GM23338 (cell line): ENCODE measurements around the gene RALGPS1. TPM values are rescaled to one million over a fixed set of nuclear protein-coding genes. Genes with fewer than 3 reads are reported as not detected.

ENCODE experiments used
- ATAC-seq: fragments of 200-7000 bp; cut with Tn5 transposase; 3 replicates; pipeline ENCODE4 v1.9.1; 2020
- DNase-seq: peaks from one replicate; pipeline ENCODE4 v3.0.0-alpha.2; 2015; ENCODE audit warnings: low spot score
- H2AFZ ChIP-seq: fragments of 200-600 bp; sonication (generic); 2 replicates; pipeline ENCODE4 v1.8.0; 2016; ENCODE audit warnings: antibody characterized with exemption, mild to moderate bottlenecking, moderate library complexity
- H3F3A ChIP-seq: fragments of 200-600 bp; sonication (generic); replicated peaks from 2 replicates; pipeline ENCODE4 v1.8.0; 2017; ENCODE audit warnings: antibody characterized with exemption, mixed run types, low read depth
- H3K27ac ChIP-seq: fragments of 200-600 bp; sonication (generic); 2 replicates; pipeline ENCODE4 v1.6.1; 2016; ENCODE audit warnings: low read depth
- H3K27me3 ChIP-seq: fragments of 200-600 bp; sonication (generic); 2 replicates; pipeline ENCODE4 v1.8.0; 2016; ENCODE audit warnings: mild to moderate bottlenecking, mixed run types, moderate library complexity; ENCODE audit not compliant: insufficient read depth
- H3K36me3 ChIP-seq: fragments of 200-600 bp; sonication (generic); 2 replicates; pipeline ENCODE4 v1.8.0; 2016; ENCODE audit warnings: mild to moderate bottlenecking; ENCODE audit not compliant: insufficient read depth
- H3K4me1 ChIP-seq: fragments of 200-600 bp; sonication (generic); 2 replicates; pipeline ENCODE4 v1.8.0; 2016; ENCODE audit warnings: mild to moderate bottlenecking, moderate library complexity; ENCODE audit not compliant: insufficient read depth
- H3K4me2 ChIP-seq: fragments of 200-600 bp; sonication (generic); 2 replicates; pipeline ENCODE4 v1.7.1; 2017; ENCODE audit warnings: mixed run types
- H3K4me3 ChIP-seq: fragments of 200-600 bp; sonication (generic); 2 replicates; pipeline ENCODE4 v1.6.1; 2016; ENCODE audit warnings: mixed run types
- H3K79me2 ChIP-seq: fragments of 200-600 bp; sonication (generic); replicated peaks from 2 replicates; pipeline ENCODE4 v1.8.0; 2017; ENCODE audit warnings: mild to moderate bottlenecking; ENCODE audit not compliant: insufficient read depth
- H3K9me2 ChIP-seq: fragments of 200-600 bp; sonication (generic); 2 replicates; pipeline ENCODE4 v1.8.0; 2017; ENCODE audit not compliant: insufficient read depth
- H4K20me1 ChIP-seq: fragments of 200-600 bp; sonication (generic); replicated peaks from 2 replicates; pipeline ENCODE4 v1.8.0; 2017; ENCODE audit warnings: mild to moderate bottlenecking; ENCODE audit not compliant: insufficient read depth
- H3K27ac Mint-ChIP-seq: 2 replicates; pipeline ENCODE4 v1.8.0; 2020; ENCODE audit warnings: inconsistent platforms, mild to moderate bottlenecking, moderate library complexity, mixed read lengths
- H3K27me3 Mint-ChIP-seq: 3 replicates; pipeline ENCODE4 v1.8.0; 2022; ENCODE audit warnings: low read depth, mild to moderate bottlenecking, moderate library complexity, mixed read lengths, inconsistent platforms; ENCODE audit not compliant: insufficient read depth, poor library complexity
- H3K36me3 Mint-ChIP-seq: 3 replicates; pipeline ENCODE4 v1.8.0; 2021; ENCODE audit warnings: low read depth, mild to moderate bottlenecking, inconsistent platforms, moderate library complexity, mixed read lengths
- H3K4me1 Mint-ChIP-seq: 3 replicates; pipeline ENCODE4 v1.8.0; 2020; ENCODE audit warnings: mild to moderate bottlenecking, inconsistent platforms, mixed read lengths
- H3K4me3 Mint-ChIP-seq: 3 replicates; pipeline ENCODE4 v1.8.0; 2021; ENCODE audit warnings: moderate library complexity, mild to moderate bottlenecking, inconsistent platforms, mixed read lengths
- H3K9me3 Mint-ChIP-seq: 3 replicates; pipeline ENCODE4 v1.8.0; 2020; ENCODE audit warnings: moderate library complexity, mild to moderate bottlenecking, inconsistent platforms, mixed read lengths
- ETS1 ChIP-seq: IDR thresholded peaks from 2 replicates; pipeline ENCODE4 v1.6.1; 2016; ENCODE audit warnings: antibody characterized with exemption
- EZH2phosphoT487 ChIP-seq: fragments of 200-600 bp; sonication (generic); IDR thresholded peaks from one replicate; pipeline ENCODE4 v1.8.1; 2018; ENCODE audit warnings: antibody characterized with exemption; ENCODE audit not compliant: unreplicated experiment
- REST ChIP-seq: IDR thresholded peaks from one replicate; pipeline ENCODE4 v1.6.1; 2018; ENCODE audit warnings: antibody characterized with exemption; ENCODE audit not compliant: unreplicated experiment
- ZNF331 ChIP-seq: fragments of 250-450 bp; sonication (Bioruptor Pico); IDR thresholded peaks from 2 replicates; pipeline ENCODE4 v1.5.0; 2020; ENCODE audit warnings: low read depth, mild to moderate bottlenecking, moderate library complexity
- ZNF462 ChIP-seq: fragments of 250-450 bp; sonication (Bioruptor Pico); IDR thresholded peaks from 2 replicates; pipeline ENCODE4 v1.5.0; 2020; ENCODE audit warnings: mild to moderate bottlenecking, moderate library complexity
- polyA plus RNA-seq: library from polyadenylated mRNA; unstranded; fragments of >200 nt; fragmentation: Nextera tagmentation; extraction: Ambion mirVana; gene quantifications from 2 replicates; pipeline ENCODE4 v1.2.1, GENCODE V29; 2016
- total RNA-seq: library from RNA; depleted of rRNA; stranded (reverse); fragments of >200 nt; shearing (Covaris generic); gene quantifications from 2 replicates; pipeline ENCODE4 v1.2.3, GENCODE V29; 2014

RALGPS1 gene
- total and polyA plus RNA-seq, 2 experiments from 2014 or later = 18.2 to 57.1 TPM

- H3K4me1 ChIP-seq = no peaks in the 10 kb centered on the region
- TF ChIP-seq REST = no peak
- no peak for TF ChIP-seq EZH2phosphoT487
- no peak for TF ChIP-seq ZNF331
- TF ChIP-seq ZNF462 (CRISPR knock-in tag) = no peak
- no peak for TF ChIP-seq ETS1
- Mint-ChIP-seq H3K27me3 (peaks cover 19% of the 10 kb centered on the region), H3K36me3 (no peaks in the 10 kb centered on the region), H3K9me3 (no peaks in the 10 kb centered on the region; the same call in 2 of the 3 replicates), H3K4me3 (no peak overlapping the region), H3K4me1 (0 out of 3 replicates have a peak, but pooled peaks cover 3% of the 10 kb centered on the region), H3K27ac (no peak overlapping the region)
- no peaks in the 10 kb centered on the region for H3K27me3 ChIP-seq
- no peaks in the 10 kb centered on the region for H3K79me2 ChIP-seq
- H3K36me3 ChIP-seq = no peaks in the 10 kb centered on the region
- no peak overlapping the region for H2AFZ ChIP-seq
- no peaks in the 10 kb centered on the region for H3F3A ChIP-seq
- H3K4me2 ChIP-seq = no peak overlapping the region
- no peak for DNase-seq
- no peak overlapping the region for H3K4me3 ChIP-seq
- H3K9me2 ChIP-seq = no peaks in the 10 kb centered on the region
- H4K20me1 ChIP-seq = 0 out of 2 replicates have a peak, but pooled peaks cover 5% of the 10 kb centered on the region
- H3K27ac ChIP-seq = no peak overlapping the region
- no peak for ATAC-seq
These were observed 173.3 kb downstream of the RALGPS1 start for GRCh38 chr9:127087836-127088235.
